SH-SY5Y (cell line): ENCODE data around the gene LCAT.

Experiments
- GATA2 ChIP-seq: IDR thresholded peaks from 2 replicates; pipeline ENCODE4 v1.6.1; 2011; ENCODE audit warnings: mild to moderate bottlenecking, low read depth, low read length
- GATA3 ChIP-seq: IDR thresholded peaks from 2 replicates; pipeline ENCODE4 v1.6.1; 2011; ENCODE audit warnings: low read depth, mild to moderate bottlenecking, low read length, moderate library complexity

LCAT gene

GRCh38 chr16:67944690-67945391 is 921 bp upstream of the LCAT start:
- TF ChIP-seq GATA2 (no peak), GATA3 (no peak)

DNA sequence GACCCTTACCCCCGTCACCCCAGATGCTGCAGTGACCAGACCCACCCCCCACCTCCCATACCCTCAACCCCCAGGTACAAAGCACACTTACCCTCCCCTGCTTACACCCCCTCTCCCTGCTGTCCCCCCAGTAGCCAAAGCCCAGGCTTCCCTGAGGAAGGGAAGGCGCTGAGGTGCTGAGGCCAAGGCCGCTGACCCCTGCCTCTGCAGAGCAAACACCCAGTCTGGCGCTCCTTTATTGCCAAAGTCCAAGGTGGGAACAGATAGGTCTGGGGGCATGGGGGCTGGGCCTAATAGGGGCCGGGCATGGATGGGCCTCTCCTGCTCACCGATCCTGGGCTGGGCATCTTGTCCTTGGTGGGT is 683 bp downstream of the LCAT start:
- TF ChIP-seq GATA2 (no peak), GATA3 (no peak)

DNA sequence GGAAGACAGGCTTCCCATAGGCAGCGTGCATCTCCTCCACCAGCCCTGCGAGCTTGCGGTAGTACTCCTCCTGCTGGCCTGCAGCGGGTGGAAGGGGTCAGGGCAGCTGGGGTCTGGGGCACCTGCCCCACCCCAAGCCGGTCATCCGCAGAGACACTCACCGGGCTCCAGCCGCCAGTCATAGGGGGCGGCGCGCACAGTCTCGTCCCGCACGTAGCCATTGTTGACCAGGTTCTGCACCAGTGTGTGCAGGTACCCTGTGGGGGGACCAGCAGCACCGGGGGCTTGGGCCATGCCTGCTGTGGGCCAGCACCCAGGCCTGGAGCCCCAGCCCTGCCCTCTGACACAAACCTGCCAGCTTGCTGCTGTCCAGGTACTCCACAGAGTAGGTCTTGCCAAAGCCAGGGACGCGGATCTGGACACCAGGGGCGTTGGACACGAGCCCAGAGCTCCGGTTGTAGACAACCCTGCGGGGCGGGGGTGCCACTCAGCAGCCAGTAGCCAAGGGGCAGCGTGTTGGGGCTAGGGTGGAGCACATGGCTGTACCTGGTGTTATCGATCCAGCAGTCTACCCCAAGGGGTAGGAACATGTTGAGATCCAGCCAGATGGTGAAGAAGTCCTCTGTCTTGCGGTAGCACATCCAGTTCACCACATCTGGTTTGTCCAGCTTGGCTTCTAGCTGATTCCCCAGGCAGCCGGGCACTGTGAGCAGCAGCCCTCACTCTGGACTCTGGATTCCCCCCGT is 1.2 kb downstream of the LCAT start:
- TF ChIP-seq GATA3 (no peak), GATA2 (no peak)

DNA sequence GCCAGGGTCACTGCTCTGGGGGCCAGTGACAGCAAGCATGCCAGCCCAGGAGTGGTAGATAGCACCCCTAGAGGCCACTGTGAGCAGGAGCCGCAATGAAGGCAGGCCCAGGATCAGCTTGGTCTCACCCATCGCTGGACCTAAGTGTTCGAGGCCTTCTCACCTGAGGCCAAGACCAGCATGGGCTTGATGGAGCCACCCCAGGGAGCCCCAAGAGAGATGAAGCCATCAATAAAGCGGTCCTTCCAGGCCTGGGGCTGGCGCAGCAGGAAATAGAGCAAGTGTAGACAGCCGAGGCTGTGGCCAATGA is 1.8 kb downstream of the LCAT start:
- TF ChIP-seq GATA3 (no peak), GATA2 (no peak)

GRCh38 chr16:67941469-67942199 is 2.3 kb downstream of the LCAT start:
- no peak for TF ChIP-seq GATA2
- no peak for TF ChIP-seq GATA3

GRCh38 chr16:67940446-67941089 is 3.4 kb downstream of the LCAT start:
- TF ChIP-seq GATA2, result no peak
- TF ChIP-seq GATA3, result no peak

DNA sequence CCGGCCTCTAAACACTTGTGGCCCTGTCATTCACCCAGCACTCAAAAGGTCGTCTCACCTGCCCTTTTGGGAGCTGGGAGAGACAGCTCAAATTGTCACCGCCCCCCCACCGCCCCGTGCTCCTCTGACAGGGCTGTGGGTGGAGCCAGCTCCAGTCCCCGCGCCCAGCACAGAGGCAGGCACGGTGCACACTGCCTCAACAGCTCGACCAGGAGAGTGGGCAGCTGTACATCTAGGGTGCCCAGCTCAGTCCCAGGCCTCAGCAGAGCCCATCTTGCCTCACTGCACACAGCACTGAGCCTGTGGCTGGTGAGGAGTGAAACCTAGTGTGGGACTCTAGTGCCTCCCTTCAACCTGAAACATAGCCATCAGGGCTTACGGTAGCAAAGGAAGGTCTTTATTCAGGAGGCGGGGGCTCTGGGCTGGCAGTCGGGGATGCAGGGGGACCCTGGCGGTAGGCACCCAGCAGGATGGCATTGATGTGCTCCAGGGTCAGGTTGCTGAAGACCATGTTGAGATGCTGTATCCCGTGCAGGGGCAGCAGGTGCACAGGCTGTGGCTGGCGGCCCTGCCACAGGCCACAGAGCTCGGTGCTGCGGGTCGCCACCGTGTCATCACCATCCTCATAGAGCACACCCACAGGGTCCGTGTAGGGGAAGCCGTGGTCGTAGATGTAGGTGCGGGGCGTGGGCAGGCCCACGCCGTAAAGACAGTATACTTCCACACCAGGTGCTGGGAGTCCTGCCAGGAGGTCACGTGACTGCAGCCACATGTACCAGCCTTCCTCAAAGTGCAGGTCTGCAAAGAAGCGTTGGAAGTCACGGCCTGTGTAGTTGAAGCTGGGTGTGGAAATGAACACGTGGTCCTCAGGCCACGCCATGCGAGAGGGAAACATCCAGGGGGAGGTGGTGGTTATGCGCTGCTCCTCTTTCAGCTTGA is 4.1 kb downstream of the LCAT start:
- TF ChIP-seq GATA2 (no peak), GATA3 (no peak)

DNA sequence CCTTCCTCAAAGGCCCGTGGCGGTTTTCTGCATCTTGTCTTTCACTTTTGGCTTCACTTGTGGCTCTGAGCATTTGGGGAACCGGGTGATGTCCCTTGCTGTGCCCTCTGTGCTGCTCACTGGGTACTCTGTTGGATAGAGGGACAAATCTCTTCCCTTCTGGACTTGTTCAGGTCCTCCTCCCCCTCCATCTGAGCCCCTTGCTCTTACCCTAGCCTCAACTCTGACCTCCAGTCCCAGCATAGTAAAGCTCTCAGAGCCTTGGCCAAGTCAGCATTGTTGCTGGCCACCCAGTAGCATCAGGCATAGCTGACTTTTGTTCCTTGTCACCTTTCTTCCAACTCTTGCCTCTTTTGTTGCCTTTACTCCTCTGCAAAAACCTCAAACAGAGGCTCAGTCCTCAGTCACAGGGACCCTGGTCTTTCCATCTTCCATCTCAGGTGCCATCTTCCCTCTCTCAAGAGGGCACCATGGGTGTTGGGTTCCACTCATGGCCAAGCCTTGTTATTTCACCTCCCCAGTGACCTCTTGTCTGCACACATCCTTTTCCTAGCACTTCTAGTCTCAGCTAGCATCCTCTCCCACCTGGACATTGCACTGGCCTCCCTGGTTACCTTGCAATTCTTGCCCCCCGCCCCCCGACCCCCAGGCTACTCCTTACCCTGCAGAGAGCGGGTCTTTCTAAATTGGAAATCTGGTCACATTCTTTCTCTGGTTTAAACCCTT is 6.9 kb downstream of the LCAT start:
- TF ChIP-seq GATA2 (no peak), GATA3 (no peak)

- TF ChIP-seq GATA3 (no peak), GATA2 (no peak)
Measured at GRCh38 chr16:67936124-67936879, 7.6 kb downstream of the LCAT start, which contains the start of gene PSMB10. TSS of gene PSMB10 (minus strand) at chr16:67936850. CDS start at chr16:67936749, 101 bp downstream.

GRCh38 chr16:67935402-67936123 is 8.4 kb downstream of the LCAT start:
- 0 out of 2 replicates have a peak, but pooled peaks have one; percentile 9 for TF ChIP-seq GATA2
- no peak for TF ChIP-seq GATA3

DNA sequence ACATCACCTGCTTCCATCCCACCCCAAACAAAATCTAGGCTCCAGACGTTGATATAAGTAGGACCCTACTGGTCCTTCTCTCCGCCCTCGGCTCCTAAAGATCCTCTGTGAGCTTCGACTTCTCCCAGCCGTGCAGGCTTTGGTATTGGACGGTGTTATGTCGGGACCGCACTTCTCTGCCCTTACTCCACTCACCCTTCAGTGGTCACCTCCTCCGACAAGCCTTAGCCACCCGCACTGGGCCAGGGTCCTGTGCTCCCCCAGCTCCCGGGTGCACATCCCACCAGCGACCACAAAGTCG is 8.9 kb downstream of the LCAT start:
- no peak for TF ChIP-seq GATA2
- no peak for TF ChIP-seq GATA3

- no peak for TF ChIP-seq GATA2
- TF ChIP-seq GATA3, result no peak
Measured at GRCh38 chr16:67934306-67935100, 9.4 kb downstream of the LCAT start.
